ENCODE measurements around the gene C12orf60. TPM values are rescaled to one million over a fixed set of nuclear protein-coding genes. Genes with fewer than 3 reads are reported as not detected.

C12orf60 gene
- total RNA-seq, 1 experiment from 2014 or later = 3.5 TPM

GRCh38 chr12:14846876-14847580, 43.6 kb downstream of the C12orf60 start:
- CTCF ChIA-PET = interaction anchor here (1.1 to 2.6 kb wide), 2 partner anchors 90 to 148 kb away, joined by 3 to 12 read pairs; no protein-coding TSS in a partner anchor
- H3K27ac ChIP-seq (ENCODE audit: low read depth, low read length) = no peak overlapping the region

More at GRCh38 chr12:14846876-14847580, 43.6 kb downstream of the C12orf60 start:
- no peak overlapping the region for H3K9ac ChIP-seq (ENCODE audit: low read length)
- H3K79me2 ChIP-seq (ENCODE audit: insufficient read depth, low read length) = no peaks in the 10 kb centered on the region
- no peaks in the 10 kb centered on the region for H4K20me1 ChIP-seq (ENCODE audit: insufficient read depth)
- H3K9me2 ChIP-seq (ENCODE audit: insufficient read depth) = no peaks in the 10 kb centered on the region
- intact Hi-C loops (cut with micrococcal nuclease) = loop anchor here (5.0 to 10.0 kb wide), 3 partner anchors 378 to 678 kb away; partner anchors contain the start of gene RERG
- no peak overlapping the region for H2AFZ ChIP-seq (ENCODE audit: low read depth, low read length, poor library complexity, severe bottlenecking)
- DNase-seq (ENCODE audit: low read depth, low spot score) = no peak
- no peak for TF ChIP-seq RAD21 (IDR thresholded peaks at IDR 0.05; ENCODE audit: low read depth)
- TF ChIP-seq JUND (IDR thresholded peaks at IDR 0.05) = no peak
- no peak for TF ChIP-seq EZH2phosphoT487 (IDR thresholded peaks at IDR 0.05; ENCODE audit: borderline replicate concordance)
- TF ChIP-seq CBX3 (IDR thresholded peaks at IDR 0.05; ENCODE audit: low read depth) = no peak
- TF ChIP-seq, protein P1, sequence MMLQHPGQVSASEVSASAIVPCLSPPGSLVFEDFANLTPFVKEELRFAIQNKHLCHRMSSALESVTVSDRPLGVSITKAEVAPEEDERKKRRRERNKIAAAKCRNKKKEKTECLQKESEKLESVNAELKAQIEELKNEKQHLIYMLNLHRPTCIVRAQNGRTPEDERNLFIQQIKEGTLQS (IDR thresholded peaks at IDR 0.05) = no peak
- TF ChIP-seq REST (IDR thresholded peaks at IDR 0.05; ENCODE audit: low read depth) = no peak
- TF ChIP-seq SP1 (IDR thresholded peaks at IDR 0.05; ENCODE audit: low read depth) = no peak
- TF ChIP-seq ZNF274 (IDR thresholded peaks at IDR 0.05; ENCODE audit: low read depth, low read length) = no peak
- no peak for TF ChIP-seq YY1 (IDR thresholded peaks at IDR 0.05; ENCODE audit: extremely low read depth, insufficient replicate concordance, low read depth, low read length)
- TF ChIP-seq EGR1 (IDR thresholded peaks at IDR 0.05; ENCODE audit: low read depth) = no peak
- no peak for TF ChIP-seq SIN3A (IDR thresholded peaks at IDR 0.05; ENCODE audit: low read depth)
- no peak for TF ChIP-seq SRF (IDR thresholded peaks at IDR 0.05; ENCODE audit: low read depth)
- TF ChIP-seq EZH2 (IDR thresholded peaks at IDR 0.05) = no peak
- TF ChIP-seq TCF7L2 (IDR thresholded peaks at IDR 0.05; ENCODE audit: borderline replicate concordance, extremely low read depth, insufficient read depth, insufficient read length) = no peak
- TF ChIP-seq FOSL1 (IDR thresholded peaks at IDR 0.05; ENCODE audit: low read depth) = no peak
- no peak overlapping the region for H3K4me3 ChIP-seq (replicated peaks in 1 of 2; ENCODE audit: low read depth in 1 of 2, low read length in 2 of 2)
- H3K9me3 ChIP-seq (ENCODE audit: control insufficient read depth in 1 of 2, insufficient read depth in 1 of 2, low read depth in 1 of 2, low read length in 2 of 2) = no peaks in the 10 kb centered on the region
- H3K4me2 ChIP-seq (ENCODE audit: low read length) = no peak overlapping the region
- H3K27me3 ChIP-seq (ENCODE audit: insufficient read depth, low read length) = no peaks in the 10 kb centered on the region
- ATAC-seq = no peak
- H3K4me1 ChIP-seq (ENCODE audit: control insufficient read depth in 1 of 2, insufficient read depth in 2 of 2, low read length in 2 of 2) = peaks cover 0 to 3% of the 10 kb centered on the region in 2 experiments; a peak in 2 of 4 replicates
- H3K36me3 ChIP-seq (ENCODE audit: control insufficient read depth in 1 of 2, insufficient read depth in 2 of 2, low read length in 2 of 2) = no peaks in the 10 kb centered on the region
- BruUV-seq (replicated peaks) = no TSS peak
- RAD21 ChIA-PET (ENCODE audit: low non-redundant PET in 1 of 2, low total read pairs in 2 of 2, uncharacterized antibody in 2 of 2, unreplicated experiment in 2 of 2) = interaction anchor here in 1 of 2 experiments (0.5 kb wide), 1 partner anchor 148 kb away, joined by 3 read pairs; no protein-coding TSS in a partner anchor
- POLR2A ChIA-PET = no interaction called here
